K562 (cell line): ENCODE measurements around the gene SLC29A3. TPM values are rescaled to one million over a fixed set of nuclear protein-coding genes. Genes with fewer than 3 reads are reported as not detected.

Experiments used
- AFF1 ChIP-seq, 2 experiments: fragments of 450-650 bp; IDR thresholded peaks; 2 replicates each; pipeline ENCODE4 v1.6.1; 2018; ENCODE audit warnings: mild to moderate bottlenecking in 2 of 2, low read depth in 1 of 2; ENCODE audit not compliant: partially characterized antibody in 2 of 2
- CSDE1 ChIP-seq, 2 experiments: fragments of 450-650 bp; IDR thresholded peaks; 2 replicates each; pipeline ENCODE4 v1.6.1; 2016; ENCODE audit warnings: mild to moderate bottlenecking in 1 of 2
- POLR2AphosphoS2 ChIP-seq: IDR thresholded peaks from 2 replicates; pipeline ENCODE4 v1.6.1; 2012; ENCODE audit warnings: low read length, improper control_type of control experiment
- RBM15 ChIP-seq: fragments of 200-400 bp; formaldehyde crosslinking; IDR thresholded peaks from 2 replicates; pipeline ENCODE4 v1.6.1; 2018; ENCODE audit warnings: mild to moderate bottlenecking, low read length, moderate library complexity; ENCODE audit not compliant: insufficient read depth
- polyA plus RNA-seq, 8 experiments: library from polyadenylated mRNA; depleted of rRNA in 4 of 8; stranded (reverse) in 5 of 8; unstranded in 3 of 8; fragments of >200 nt; fragmentation: Nextera tagmentation in 2 of 8; fragmentation: Illumina TruSeq in 1 of 8; extraction: Ambion mirVana in 2 of 8; extraction: Trizol in 1 of 8; gene quantifications; 2 replicates each; pipeline versions ENCODE4 v1.2.1 to v1.2.3, GENCODE V29; 2011 to 2014; ENCODE audit warnings: inconsistent platforms in 1 of 8, missing spikeins in 1 of 8
- total RNA-seq, 7 experiments: library from RNA; depleted of rRNA in 6 of 7; stranded (reverse); fragments of >200 nt in 6 of 7; fragmentation: Illumina TruSeq in 2 of 7; extraction: Trizol in 2 of 7; gene quantifications; 2 replicates each; pipeline versions ENCODE4 v1.2.1 to v1.2.3, GENCODE V29; 2011 to 2021; ENCODE audit warnings: low replicate concordance in 1 of 7
- TF ChIP-seq, protein P1 (sequence below): sonication (generic); formaldehyde crosslinking; IDR thresholded peaks from 2 replicates; pipeline ENCODE4 v1.8.0; 2022; ENCODE audit warnings: missing genetic modification reagents, mild to moderate bottlenecking, borderline replicate concordance
- TF ChIP-seq, protein P2 (sequence below): sonication (generic); formaldehyde crosslinking; IDR thresholded peaks from 2 replicates; pipeline ENCODE4 v1.8.0; 2022; ENCODE audit warnings: mild to moderate bottlenecking, missing genetic modification reagents
- TF ChIP-seq, protein P3 (sequence below), 2 experiments: fragments of 450-650 bp; IDR thresholded peaks; 2 replicates each; pipeline ENCODE4 v1.6.1; 2016; ENCODE audit warnings: mild to moderate bottlenecking in 2 of 2, borderline replicate concordance in 1 of 2, low read depth in 1 of 2, moderate library complexity in 1 of 2
- TF ChIP-seq, protein P4 (sequence below): fragments of 250-450 bp; sonication (Bioruptor Pico); IDR thresholded peaks from 2 replicates; pipeline ENCODE4 v1.5.1; 2021; ENCODE audit warnings: mild to moderate bottlenecking

Gene SLC29A3
- total and polyA plus RNA-seq, 9 of the 15 experiments (the other 6 are each of a cell fraction or from before 2014, with no cell fraction given), result 2.1 to 10.7 (median 4.6) TPM

DNA sequence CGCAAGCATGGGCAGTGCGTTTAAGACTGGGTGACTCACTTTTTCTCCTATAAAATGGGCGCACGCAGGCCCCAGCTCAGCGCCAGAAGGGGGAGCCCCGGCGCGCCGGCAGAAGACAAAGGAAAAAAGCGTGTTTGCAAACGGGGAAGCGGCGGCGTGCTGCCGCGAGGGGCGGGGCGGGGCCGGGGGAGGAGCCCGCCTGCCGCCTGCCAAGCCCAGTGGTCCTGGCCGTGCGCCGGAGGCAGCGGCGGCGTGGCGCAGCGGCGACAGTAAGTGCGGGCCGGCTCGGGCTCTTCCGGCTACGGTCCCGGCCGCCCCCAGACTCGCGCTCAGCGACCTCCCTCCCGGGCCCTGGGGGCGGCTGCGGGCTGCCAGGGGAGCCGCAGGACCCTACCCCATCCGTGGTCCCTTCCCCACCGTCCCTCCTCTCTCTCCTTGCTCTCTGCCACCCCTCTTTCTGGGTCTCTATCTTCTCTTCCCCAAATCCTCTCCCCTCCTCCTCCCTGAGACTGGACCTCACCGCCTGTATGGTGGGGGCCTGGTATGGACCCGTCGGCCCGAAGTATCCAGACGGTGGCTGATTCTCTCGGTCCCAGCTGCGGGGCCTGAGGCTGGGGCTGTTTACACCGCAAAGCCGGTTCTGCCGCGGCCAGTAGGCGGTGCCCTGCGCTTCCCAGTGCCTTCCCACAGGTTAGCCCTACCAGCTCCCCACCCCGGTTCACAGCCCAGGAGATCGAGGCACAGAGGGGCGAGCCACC, at the start of gene SLC29A3 (continued):
- TF ChIP-seq, protein P1, sequence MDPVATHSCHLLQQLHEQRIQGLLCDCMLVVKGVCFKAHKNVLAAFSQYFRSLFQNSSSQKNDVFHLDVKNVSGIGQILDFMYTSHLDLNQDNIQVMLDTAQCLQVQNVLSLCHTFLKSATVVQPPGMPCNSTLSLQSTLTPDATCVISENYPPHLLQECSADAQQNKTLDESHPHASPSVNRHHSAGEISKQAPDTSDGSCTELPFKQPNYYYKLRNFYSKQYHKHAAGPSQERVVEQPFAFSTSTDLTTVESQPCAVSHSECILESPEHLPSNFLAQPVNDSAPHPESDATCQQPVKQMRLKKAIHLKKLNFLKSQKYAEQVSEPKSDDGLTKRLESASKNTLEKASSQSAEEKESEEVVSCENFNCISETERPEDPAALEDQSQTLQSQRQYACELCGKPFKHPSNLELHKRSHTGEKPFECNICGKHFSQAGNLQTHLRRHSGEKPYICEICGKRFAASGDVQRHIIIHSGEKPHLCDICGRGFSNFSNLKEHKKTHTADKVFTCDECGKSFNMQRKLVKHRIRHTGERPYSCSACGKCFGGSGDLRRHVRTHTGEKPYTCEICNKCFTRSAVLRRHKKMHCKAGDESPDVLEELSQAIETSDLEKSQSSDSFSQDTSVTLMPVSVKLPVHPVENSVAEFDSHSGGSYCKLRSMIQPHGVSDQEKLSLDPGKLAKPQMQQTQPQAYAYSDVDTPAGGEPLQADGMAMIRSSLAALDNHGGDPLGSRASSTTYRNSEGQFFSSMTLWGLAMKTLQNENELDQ, result no peak
- TF ChIP-seq, protein P2, sequence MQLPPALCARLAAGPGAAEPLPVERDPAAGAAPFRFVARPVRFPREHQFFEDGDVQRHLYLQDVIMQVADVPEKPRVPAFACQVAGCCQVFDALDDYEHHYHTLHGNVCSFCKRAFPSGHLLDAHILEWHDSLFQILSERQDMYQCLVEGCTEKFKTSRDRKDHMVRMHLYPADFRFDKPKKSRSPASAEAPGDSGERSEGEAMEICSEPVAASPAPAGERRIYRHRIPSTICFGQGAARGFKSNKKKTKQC (CRISPR knock-in tag), result no peak
- TF ChIP-seq, protein P3, sequence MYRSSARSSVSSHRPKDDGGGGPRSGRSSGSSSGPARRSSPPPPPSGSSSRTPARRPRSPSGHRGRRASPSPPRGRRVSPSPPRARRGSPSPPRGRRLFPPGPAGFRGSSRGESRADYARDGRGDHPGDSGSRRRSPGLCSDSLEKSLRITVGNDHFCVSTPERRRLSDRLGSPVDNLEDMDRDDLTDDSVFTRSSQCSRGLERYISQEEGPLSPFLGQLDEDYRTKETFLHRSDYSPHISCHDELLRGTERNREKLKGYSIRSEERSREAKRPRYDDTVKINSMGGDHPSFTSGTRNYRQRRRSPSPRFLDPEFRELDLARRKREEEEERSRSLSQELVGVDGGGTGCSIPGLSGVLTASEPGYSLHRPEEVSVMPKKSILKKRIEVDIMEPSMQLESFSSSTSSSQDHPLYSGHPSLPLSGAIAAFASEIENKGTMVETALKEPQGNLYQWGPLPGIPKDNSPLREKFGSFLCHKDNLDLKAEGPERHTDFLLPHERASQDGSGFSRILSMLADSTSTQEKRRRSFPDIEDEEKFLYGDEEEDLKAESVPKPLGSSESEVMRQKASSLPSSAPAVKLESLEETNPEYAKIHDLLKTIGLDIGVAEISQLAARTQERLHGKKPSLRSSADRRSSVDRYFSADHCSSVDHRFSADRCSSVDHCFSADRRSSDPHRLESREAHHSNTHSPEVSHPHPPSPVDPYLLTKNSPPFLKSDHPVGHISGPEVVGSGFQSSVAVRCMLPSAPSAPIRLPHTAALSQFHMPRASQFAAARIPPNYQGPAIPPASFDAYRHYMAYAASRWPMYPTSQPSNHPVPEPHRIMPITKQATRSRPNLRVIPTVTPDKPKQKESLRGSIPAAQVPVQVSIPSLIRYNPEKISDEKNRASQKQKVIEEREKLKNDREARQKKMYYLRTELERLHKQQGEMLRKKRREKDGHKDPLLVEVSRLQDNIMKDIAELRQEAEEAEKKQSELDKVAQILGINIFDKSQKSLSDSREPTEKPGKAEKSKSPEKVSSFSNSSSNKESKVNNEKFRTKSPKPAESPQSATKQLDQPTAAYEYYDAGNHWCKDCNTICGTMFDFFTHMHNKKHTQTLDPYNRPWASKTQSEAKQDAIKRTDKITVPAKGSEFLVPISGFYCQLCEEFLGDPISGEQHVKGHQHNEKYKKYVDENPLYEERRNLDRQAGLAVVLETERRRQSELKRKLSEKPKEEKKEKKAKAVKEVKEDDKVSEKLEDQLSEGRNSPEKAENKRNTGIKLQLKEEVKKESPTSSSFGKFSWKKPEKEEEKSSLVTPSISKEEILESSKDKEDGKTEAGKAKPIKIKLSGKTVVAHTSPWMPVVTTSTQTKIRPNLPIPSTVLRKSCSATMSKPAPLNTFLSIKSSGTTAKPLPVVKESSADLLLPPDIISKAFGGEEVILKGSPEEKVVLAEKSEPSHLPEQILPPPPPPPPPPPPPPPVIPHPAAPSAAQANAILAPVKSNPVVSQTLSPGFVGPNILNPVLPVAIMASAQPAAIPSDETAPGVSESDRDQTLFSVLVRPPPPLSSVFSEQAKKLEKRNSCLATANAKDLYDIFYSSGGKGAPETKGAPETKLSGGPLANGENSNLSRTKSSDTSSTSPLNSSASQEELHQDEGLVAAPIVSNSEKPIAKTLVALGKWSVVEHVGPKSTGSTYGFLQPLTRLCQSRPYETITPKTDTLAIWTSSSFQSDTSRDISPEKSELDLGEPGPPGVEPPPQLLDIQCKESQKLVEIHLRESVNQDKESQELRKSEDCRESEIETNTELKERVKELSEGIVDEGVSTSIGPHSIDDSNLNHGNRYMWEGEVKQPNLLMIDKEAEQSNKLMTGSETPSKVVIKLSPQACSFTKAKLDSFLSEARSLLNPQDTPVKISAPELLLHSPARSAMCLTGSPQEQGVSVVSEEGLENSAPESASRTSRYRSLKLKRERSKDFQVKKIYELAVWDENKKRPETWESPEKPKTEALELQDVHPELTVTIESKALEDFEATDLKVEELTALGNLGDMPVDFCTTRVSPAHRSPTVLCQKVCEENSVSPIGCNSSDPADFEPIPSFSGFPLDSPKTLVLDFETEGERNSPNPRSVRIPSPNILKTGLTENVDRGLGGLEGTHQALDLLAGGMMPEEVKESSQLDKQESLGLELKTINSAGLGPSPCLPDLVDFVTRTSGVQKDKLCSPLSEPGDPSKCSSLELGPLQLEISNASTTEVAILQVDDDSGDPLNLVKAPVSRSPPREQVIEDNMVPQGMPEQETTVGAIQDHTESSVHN (IDR thresholded peaks at IDR 0.05; ENCODE audit: borderline replicate concordance in 1 of 2, low read depth in 1 of 2), result no peak
- TF ChIP-seq POLR2AphosphoS2, result no peak
- TF ChIP-seq RBM15, result no peak
- peak in 1 of 2 experiments; percentile 39 for TF ChIP-seq AFF1 (IDR thresholded peaks at IDR 0.05; ENCODE audit: low read depth in 1 of 2, partially characterized antibody in 2 of 2)
- TF ChIP-seq, protein P4, sequence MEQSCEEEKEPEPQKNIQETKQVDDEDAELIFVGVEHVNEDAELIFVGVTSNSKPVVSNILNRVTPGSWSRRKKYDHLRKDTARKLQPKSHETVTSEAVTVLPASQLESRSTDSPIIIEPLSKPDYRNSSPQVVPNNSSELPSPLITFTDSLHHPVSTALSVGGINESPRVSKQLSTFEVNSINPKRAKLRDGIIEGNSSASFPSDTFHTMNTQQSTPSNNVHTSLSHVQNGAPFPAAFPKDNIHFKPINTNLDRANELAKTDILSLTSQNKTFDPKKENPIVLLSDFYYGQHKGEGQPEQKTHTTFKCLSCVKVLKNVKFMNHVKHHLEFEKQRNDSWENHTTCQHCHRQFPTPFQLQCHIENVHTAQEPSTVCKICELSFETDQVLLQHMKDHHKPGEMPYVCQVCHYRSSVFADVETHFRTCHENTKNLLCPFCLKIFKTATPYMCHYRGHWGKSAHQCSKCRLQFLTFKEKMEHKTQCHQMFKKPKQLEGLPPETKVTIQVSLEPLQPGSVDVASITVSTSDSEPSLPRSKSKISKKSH (CRISPR knock-in tag), result no peak
- no peak for TF ChIP-seq CSDE1 (IDR thresholded peaks at IDR 0.05)
